Measurements from ENCODE around the gene DSCAML1. TPM values are rescaled to one million over a fixed set of nuclear protein-coding genes. Genes with fewer than 3 reads are reported as not detected.

The DSCAML1 gene
- total RNA-seq, 2 experiments from 2014 or later = 0.29 to 0.67 TPM

DNA sequence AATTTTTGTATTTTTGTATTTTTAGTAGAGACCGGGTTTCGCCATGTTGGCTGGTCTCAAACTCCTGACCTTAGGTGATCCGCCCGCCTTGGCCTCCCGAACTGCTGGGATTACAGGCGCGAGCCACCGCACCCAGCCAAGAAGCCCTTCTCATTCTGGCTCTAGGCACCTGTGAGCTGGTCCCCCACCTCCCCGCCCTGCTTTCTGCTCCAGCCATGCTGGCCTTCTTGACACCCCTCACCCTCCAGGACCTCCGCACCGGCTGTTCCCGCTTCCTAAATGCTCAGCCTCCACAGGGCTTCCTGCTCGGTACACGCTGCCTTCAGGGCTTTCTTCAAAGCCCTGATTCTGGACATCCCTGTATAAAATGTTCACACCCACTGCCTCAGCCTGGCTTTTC lies 33.1 kb upstream of the DSCAML1 start:
- Mint-ChIP-seq H3K36me3 (no peaks in the 10 kb centered on the region), H3K9me3 (no peaks in the 10 kb centered on the region), H3K27ac (peak overlapping the region; percentile 11), H3K4me3 (no peak overlapping the region), H3K4me1 (ENCODE audit: low read depth) (peaks cover 36% of the 10 kb centered on the region), H3K27me3 (no peaks in the 10 kb centered on the region)
- intact Hi-C loops (cut with micrococcal nuclease) = no loop called here
- DNase-seq = peak; percentile 7
- POLR2A ChIA-PET = no interaction called here
- CTCF ChIA-PET = interaction anchor here (0.6 to 1.4 kb wide), 2 partner anchors 116 to 223 kb away, joined by 3 to 4 read pairs; no protein-coding TSS in a partner anchor

DNA sequence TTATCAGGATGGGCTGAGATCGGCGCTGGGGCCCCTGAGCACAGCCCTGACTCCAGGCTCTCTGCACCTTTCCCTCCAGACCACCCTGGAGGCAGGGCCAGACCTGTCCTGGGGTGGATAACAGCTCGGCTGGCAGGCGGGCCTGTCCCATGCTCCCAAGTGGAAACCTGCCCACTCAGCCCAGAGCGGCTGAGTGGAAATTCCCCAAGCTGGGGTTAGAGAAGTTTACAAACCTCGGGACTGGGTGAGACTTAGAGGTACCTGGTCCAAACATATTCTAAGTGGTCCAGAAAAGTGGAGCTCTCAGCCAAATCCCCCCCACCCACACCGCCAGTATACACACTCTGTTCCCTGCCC lies 32.3 kb upstream of the DSCAML1 start:
- Mint-ChIP-seq H3K36me3 (no peaks in the 10 kb centered on the region), H3K27me3 (no peaks in the 10 kb centered on the region), H3K9me3 (no peaks in the 10 kb centered on the region), H3K4me1 (ENCODE audit: low read depth) (peaks cover 39% of the 10 kb centered on the region), H3K4me3 (no peak overlapping the region), H3K27ac (no peak overlapping the region)
- intact Hi-C loops (cut with micrococcal nuclease) = no loop called here
- ChIA-PET POLR2A (no interaction called here), CTCF (interaction anchor here (0.6 to 1.4 kb wide), 2 partner anchors 117 to 224 kb away, joined by 3 to 4 read pairs; no protein-coding TSS in a partner anchor)
- peak; percentile 19 for DNase-seq

DNA sequence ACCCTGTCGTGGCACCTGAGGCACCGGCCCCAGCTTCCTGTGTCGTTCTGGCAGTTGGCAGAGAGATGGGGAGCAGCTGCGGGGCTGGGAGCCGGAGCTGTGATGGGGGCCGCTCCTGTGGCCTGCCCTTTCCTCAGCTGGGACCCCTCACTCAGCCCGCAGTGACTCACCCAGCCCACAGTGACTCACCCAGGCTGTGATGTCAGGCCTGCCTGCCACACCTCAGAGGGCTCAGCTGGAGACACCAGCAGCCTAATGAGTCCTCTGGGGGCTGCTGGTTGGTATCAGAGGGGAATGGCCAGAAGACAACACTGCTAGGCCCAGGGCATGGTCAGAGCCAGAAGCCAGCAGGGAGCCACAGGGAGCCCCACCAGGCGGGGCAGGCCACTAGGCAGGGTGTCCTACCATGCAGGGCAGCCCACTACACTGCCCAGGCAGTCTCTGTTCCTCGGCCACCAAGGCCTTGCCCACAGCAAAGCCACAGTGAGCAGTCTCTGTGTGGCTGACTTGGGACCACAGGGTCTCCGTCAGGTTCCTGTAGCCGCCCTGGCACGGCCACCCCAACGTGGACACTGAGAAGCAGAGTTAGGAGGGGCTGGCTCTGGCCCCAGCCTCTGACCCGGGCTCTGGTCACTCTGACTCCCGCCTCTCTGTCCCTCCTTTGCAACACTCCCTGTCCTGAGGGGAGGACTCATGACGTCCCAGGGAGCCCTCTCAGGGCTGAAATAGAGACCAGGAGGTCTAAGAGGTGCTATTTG lies 31.8 kb upstream of the DSCAML1 start:
- intact Hi-C loops (cut with micrococcal nuclease) = no loop called here

DNA sequence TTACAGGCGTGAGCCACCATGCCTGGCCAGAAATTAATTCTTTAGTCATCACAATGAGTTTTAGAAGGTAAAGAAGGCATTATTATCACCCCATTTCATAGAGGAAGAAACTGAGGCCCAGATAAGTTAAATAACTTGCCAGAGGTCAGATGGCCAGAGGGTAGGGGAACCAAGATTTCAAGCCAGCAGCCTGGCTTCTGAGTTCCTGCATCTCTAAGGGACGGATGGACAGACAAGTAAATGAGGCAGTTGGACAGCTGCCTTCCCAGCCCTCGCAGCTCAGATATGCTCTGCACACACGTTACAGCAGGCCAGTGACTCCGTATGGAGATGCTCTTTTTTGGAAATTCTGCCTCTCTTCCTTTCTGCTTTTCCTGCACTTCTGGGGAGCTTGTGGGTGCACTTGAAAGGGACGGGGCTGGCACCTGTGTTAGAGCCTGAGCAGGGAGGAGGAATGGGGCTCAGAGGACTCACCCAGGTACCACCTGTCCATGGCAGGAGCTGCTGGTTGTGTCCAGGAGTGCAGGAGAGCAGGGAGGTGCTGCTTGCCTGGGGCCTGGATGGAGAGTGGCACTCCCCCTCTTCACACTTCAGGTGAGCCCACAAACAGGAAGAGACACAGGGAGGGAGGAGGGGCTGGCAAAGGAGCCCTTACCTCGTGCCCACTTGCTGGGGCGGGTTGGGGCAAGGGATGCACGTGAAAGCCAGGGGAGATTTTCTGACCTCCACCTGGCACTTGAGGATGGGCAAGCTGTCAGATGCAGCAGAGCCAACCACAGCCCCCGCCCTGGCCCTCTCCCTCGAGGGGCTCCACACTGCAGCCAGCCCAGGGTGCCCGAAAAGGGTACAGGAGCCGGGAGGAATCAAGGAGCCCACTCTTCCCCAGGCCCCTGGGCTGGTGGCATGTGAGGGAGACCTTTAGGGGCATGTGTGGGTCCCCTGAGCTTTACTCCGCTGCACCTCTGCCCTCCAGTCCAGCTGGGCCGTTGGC lies 30.8 kb upstream of the DSCAML1 start:
- no peaks in the 10 kb centered on the region for H3K27me3 Mint-ChIP-seq
- H3K4me3 Mint-ChIP-seq = no peak overlapping the region
- ChIA-PET POLR2A (interaction anchor here (0.5 to 0.9 kb wide), 2 partner anchors 13 to 115 kb away, joined by 3 read pairs; no protein-coding TSS in a partner anchor), CTCF (interaction anchor here (0.9 to 8.6 kb wide), 6 partner anchors 10 to 119 kb away, joined by 3 to 68 read pairs (median 11); no protein-coding TSS in a partner anchor)
- H3K27ac Mint-ChIP-seq = peak overlapping the region; percentile 45
- peaks cover 54% of the 10 kb centered on the region for H3K4me1 Mint-ChIP-seq (ENCODE audit: low read depth)
- H3K36me3 Mint-ChIP-seq = no peaks in the 10 kb centered on the region
- intact Hi-C loops (cut with micrococcal nuclease) = no loop called here
- peak; percentile 18 for DNase-seq
- H3K9me3 Mint-ChIP-seq = no peaks in the 10 kb centered on the region

More for the DNA sequence above, 31.8 kb upstream of the DSCAML1 start:
- Mint-ChIP-seq H3K4me1 (ENCODE audit: low read depth) (peaks cover 45% of the 10 kb centered on the region), H3K36me3 (no peaks in the 10 kb centered on the region), H3K4me3 (no peak overlapping the region), H3K9me3 (no peaks in the 10 kb centered on the region), H3K27me3 (no peaks in the 10 kb centered on the region), H3K27ac (peak overlapping the region; percentile 28)
- DNase-seq = peak; percentile 91
- ChIA-PET POLR2A (interaction anchor here (0.9 kb wide), 1 partner anchor 14 kb away, joined by 3 read pairs; no protein-coding TSS in a partner anchor), CTCF (interaction anchor here (0.9 to 8.6 kb wide), 5 partner anchors 11 to 118 kb away, joined by 3 to 68 read pairs (median 15); no protein-coding TSS in a partner anchor)

DNA sequence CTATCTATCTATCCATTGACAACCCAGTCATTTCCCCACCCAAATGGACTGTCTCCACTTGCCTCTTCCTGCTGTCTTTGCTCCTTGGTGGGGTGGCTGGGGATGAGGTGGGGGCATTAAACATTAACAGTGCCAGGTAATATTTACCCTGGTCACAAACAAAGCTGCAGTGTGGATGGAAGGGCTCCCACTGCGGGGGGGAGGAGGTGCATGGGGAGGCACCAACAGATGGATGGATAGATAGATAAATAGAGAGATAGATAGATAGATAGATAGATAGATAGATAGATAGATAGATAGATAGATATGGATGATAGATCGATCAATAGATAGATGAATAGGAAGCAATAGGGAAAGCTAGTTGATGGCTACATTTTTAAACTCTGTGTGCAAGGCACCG lies 29.8 kb upstream of the DSCAML1 start:
- CTCF ChIA-PET = interaction anchor here (1.4 to 8.6 kb wide), 3 partner anchors 9 to 120 kb away, joined by 6 to 68 read pairs (median 25); no protein-coding TSS in a partner anchor
- peak; percentile 7 for DNase-seq
- POLR2A ChIA-PET = no interaction called here
- no peak overlapping the region for H3K27ac Mint-ChIP-seq
- H3K4me3 Mint-ChIP-seq = no peak overlapping the region
- intact Hi-C loops (cut with micrococcal nuclease) = no loop called here
- H3K9me3 Mint-ChIP-seq = no peaks in the 10 kb centered on the region
- peaks cover 60% of the 10 kb centered on the region for H3K4me1 Mint-ChIP-seq (ENCODE audit: low read depth)
- H3K36me3 Mint-ChIP-seq = no peaks in the 10 kb centered on the region
- no peaks in the 10 kb centered on the region for H3K27me3 Mint-ChIP-seq

DNA sequence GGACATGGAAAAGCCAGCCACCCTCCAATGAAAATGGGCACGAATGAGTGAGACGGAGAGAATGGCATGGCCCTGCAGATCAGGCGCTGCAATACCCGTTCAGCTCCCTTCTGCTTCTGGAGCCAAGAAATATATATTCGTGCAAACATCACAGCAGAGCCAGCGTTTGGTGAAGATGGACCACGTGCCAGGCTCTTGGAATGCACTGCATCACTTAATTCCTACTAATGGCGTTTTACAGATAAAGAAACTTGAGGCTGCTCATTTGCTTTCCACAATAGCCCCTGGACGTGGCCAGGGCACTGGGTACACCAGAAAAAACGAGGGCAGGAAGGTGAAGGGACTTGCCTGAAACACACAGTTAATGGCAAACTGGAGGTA lies 29.2 kb upstream of the DSCAML1 start:
- Mint-ChIP-seq H3K27ac (no peak overlapping the region), H3K4me1 (ENCODE audit: low read depth) (peaks cover 62% of the 10 kb centered on the region)
- POLR2A ChIA-PET = no interaction called here

DNA sequence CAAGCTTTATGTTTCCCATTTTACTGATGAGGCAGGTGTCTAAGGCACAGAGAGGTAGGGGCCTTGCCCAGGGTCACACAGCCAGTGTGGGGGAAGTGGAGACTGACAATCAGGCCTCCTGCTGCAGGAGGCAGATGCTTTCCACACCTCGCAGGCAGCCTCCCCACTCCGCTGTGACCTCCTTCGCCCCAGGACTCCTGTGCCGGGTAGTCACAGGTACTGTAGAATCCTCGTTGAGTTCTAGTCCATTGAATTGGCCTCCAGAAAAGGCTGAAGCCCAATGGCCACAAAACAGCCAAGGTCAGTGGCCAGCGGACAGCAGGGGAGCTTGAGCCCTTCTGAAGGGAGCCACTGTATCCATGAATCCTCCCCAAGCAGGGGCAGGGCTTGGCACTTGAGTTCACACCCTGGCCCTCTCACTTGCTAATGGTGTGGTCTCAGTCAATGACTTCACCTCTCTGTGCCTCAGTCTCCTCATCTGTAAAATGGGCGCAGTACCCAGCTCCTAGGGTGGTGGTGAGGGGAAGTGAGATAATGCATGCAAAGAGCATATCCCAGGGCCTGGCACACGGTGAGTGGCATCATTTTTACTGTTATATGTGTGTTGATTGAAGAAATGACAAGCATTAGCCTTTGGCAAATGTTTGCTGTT lies 28.6 kb upstream of the DSCAML1 start:
- intact Hi-C loops (cut with micrococcal nuclease) = no loop called here
- Mint-ChIP-seq H3K27ac (peak overlapping the region; percentile 45), H3K4me1 (ENCODE audit: low read depth) (peaks cover 57% of the 10 kb centered on the region), H3K27me3 (no peaks in the 10 kb centered on the region), H3K36me3 (no peaks in the 10 kb centered on the region), H3K4me3 (no peak overlapping the region), H3K9me3 (no peaks in the 10 kb centered on the region)
- ChIA-PET CTCF (interaction anchor here (1.4 to 8.6 kb wide), 4 partner anchors 18 to 228 kb away, joined by 6 to 68 read pairs (median 38); no protein-coding TSS in a partner anchor), POLR2A (no interaction called here)
- peak; percentile 5 for DNase-seq

More for the DNA sequence above, 29.2 kb upstream of the DSCAML1 start:
- Mint-ChIP-seq H3K4me3 (no peak overlapping the region), H3K36me3 (no peaks in the 10 kb centered on the region), H3K9me3 (no peaks in the 10 kb centered on the region), H3K27me3 (no peaks in the 10 kb centered on the region)
- peak; percentile 3 for DNase-seq
- intact Hi-C loops (cut with micrococcal nuclease) = no loop called here
- CTCF ChIA-PET = interaction anchor here (1.4 to 8.6 kb wide), 3 partner anchors 18 to 227 kb away, joined by 6 to 68 read pairs (median 38); no protein-coding TSS in a partner anchor

DNA sequence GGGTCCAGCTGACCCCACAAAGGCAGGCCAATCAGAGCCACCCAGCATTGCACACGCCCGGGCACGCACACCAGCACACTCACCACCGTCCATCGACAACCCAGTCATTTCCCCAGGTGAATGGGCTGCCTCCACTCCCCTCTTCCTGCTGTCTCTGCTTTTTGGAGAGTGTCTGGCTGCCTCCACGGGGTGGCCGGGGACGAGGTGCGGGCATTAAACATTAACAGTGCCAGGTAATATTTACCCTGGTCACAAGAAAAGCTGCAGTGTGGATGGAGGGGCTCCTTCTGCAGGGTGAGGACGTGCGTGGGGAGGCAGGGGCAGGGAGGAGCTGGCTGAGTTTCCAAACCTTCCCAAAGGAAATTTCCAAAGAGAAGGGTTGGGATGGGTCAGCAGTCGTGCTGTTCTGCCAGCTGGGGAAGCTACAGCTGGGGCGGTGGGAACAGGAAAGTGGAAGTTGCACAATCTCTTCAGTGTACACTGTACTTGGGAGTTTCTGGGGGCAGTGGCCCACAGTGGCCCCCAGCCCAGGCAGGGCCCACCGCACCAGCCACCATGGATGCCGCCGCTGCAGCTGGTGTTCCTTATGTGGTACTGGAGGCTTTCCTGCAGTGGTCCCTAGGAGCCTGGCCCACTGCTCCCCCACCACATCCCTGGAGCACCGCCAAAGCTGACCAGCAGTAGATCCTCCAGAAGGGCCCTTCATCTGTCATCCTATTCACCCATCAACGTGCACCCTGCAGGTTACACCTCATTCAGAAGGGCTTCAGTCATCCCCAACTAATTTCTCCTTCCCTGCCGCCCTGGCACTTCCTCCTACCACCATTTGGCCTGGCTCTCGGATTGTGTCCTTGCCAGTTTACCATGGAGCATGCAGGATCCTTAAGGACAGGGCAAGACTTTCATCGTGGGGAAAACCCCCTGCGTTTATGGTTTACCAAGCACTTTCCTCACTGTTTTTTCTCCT lies 27.8 kb upstream of the DSCAML1 start, which contains the start of gene FXYD2:
Gene FXYD2 (minus strand): TSS at position 174 of the 967 bp plus-strand sequence. CDS start 66 bp downstream, at position 108.
- DNase-seq = peak; percentile 6
- CTCF ChIA-PET = interaction anchor here (1.1 to 8.6 kb wide), 7 partner anchors 17 to 228 kb away, joined by 3 to 68 read pairs (median 10); no protein-coding TSS in a partner anchor
- peak within 1 kb of the TSS; percentile 38 for H3K27ac Mint-ChIP-seq
- intact Hi-C loops (cut with micrococcal nuclease) = loop anchor here (5.0 kb wide), 1 partner anchor 82 kb away; no protein-coding TSS in a partner anchor
- no peaks in the 10 kb centered on the region for H3K36me3 Mint-ChIP-seq
- no peak within 1 kb of the TSS for H3K4me3 Mint-ChIP-seq
- POLR2A ChIA-PET = no interaction called here
- H3K9me3 Mint-ChIP-seq = no peaks in the 10 kb centered on the region
- H3K27me3 Mint-ChIP-seq = no peaks in the 10 kb centered on the region
- H3K4me1 Mint-ChIP-seq (ENCODE audit: low read depth) = peaks cover 50% of the 10 kb centered on the region

DNA sequence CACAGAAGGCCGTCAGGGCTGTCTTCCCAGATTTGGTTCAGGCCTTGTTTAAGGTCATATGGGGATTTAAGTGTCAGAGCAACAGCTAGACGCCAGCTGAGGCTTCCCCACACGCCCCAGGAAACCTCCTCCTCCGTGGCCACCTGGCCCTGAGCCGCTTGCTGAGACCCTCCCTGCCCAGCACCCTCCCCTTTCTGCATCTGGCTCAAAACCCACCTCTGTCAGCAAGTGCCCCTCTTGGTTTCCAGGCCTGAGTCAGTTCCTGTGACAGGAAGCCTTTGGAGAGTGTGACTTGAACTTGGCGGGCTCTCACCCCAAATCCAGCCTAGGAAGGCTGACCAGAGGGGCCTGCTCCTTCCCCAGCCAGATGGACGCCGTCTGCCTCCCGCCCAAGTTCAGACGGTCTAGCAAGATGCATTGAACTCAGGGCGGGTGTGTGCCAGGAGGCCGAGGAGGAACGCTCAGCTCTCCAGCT lies 27.0 kb upstream of the DSCAML1 start:
- Mint-ChIP-seq H3K36me3 (no peaks in the 10 kb centered on the region), H3K4me1 (ENCODE audit: low read depth) (peaks cover 44% of the 10 kb centered on the region), H3K27ac (peak overlapping the region; percentile 38), H3K27me3 (no peaks in the 10 kb centered on the region), H3K4me3 (no peak overlapping the region), H3K9me3 (no peaks in the 10 kb centered on the region)
- POLR2A ChIA-PET = no interaction called here
- intact Hi-C loops (cut with micrococcal nuclease) = loop anchor here (2.0 to 5.0 kb wide), 4 partner anchors 21 to 229 kb away; no protein-coding TSS in a partner anchor
- CTCF ChIA-PET = interaction anchor here (1.1 to 8.6 kb wide), 9 partner anchors 16 to 348 kb away, joined by 3 to 68 read pairs (median 9); no protein-coding TSS in a partner anchor
- peak; percentile 17 for DNase-seq

DNA sequence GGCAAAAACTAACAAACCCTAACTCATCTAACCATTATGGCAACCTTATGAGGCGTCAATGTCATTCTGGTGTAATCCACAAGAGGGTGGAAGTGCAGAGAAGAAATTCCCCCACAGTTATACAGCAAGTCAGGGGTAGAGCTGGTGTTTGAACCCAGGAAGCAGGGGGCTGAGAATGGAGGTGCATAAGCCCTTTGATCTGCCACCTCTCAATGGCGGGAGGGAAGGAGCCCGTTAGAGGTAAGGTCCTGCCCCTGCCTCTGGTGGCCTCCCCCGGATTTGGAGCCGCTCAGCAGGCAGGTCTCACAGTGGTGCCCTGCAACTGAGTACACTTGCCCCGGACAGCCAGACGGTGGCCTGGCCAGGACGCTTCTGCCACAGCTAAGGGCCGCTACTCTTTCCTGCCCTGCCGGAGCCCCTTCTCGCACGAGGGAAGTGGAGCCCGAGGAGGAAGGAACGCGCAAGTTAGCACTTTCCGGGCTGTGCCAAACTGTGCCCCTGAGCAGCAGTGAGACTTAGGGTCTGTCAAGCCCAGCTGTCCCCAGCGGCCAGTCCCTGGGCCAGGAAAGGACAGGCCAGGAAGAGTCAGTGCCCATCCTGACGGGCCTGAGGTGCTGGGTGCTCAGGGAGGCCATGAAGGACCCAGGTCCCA lies 26.4 kb upstream of the DSCAML1 start:
- POLR2A ChIA-PET = interaction anchor here (0.9 kb wide), 1 partner anchor 123 kb away, joined by 3 read pairs; no protein-coding TSS in a partner anchor
- intact Hi-C loops (cut with micrococcal nuclease) = loop anchor here (2.0 to 5.0 kb wide), 4 partner anchors 21 to 229 kb away; no protein-coding TSS in a partner anchor
- no peaks in the 10 kb centered on the region for H3K27me3 Mint-ChIP-seq
- CTCF ChIA-PET = interaction anchor here (0.7 to 8.6 kb wide), 13 partner anchors 16 to 348 kb away, joined by 3 to 68 read pairs (median 4); no protein-coding TSS in a partner anchor
- H3K9me3 Mint-ChIP-seq = no peaks in the 10 kb centered on the region
- H3K4me1 Mint-ChIP-seq (ENCODE audit: low read depth) = peaks cover 43% of the 10 kb centered on the region
- no peak overlapping the region for H3K4me3 Mint-ChIP-seq
- H3K27ac Mint-ChIP-seq = no peak overlapping the region
- DNase-seq = peak; percentile 49
- no peaks in the 10 kb centered on the region for H3K36me3 Mint-ChIP-seq
